SK-N-SH treated with all-trans-retinoic acid at 6 μM for 48 hours (cell line): ENCODE data around the gene ELMOD3.

Experiments
- ATAC-seq: fragments of 200-7000 bp; cut with Tn5 transposase; 3 replicates; pipeline ENCODE4 v1.9.1; 2020; ENCODE audit warnings: mild to moderate bottlenecking, moderate library complexity
- ARNTL ChIP-seq: fragments of 450-650 bp; formaldehyde crosslinking; IDR thresholded peaks from 2 replicates; pipeline ENCODE4 v1.5.0; 2020; ENCODE audit warnings: low read depth, mild to moderate bottlenecking, moderate library complexity, borderline replicate concordance
- BACH2 ChIP-seq: fragments of 250-450 bp; sonication (Bioruptor Pico); IDR thresholded peaks from 2 replicates; pipeline ENCODE4 v1.9.0; 2021; ENCODE audit warnings: mild to moderate bottlenecking, borderline replicate concordance
- CREB5 ChIP-seq: fragments of 250-450 bp; sonication (Bioruptor Pico); IDR thresholded peaks from 2 replicates; pipeline ENCODE4 v1.5.1; 2020; ENCODE audit warnings: low read depth, mild to moderate bottlenecking, moderate library complexity
- CSDC2 ChIP-seq: fragments of 250-450 bp; sonication (Bioruptor Pico); IDR thresholded peaks from 2 replicates; pipeline ENCODE4 v1.5.0; 2020; ENCODE audit warnings: mild to moderate bottlenecking, moderate library complexity
- CSRNP3 ChIP-seq: fragments of 250-450 bp; sonication (Bioruptor Pico); IDR thresholded peaks from 2 replicates; pipeline ENCODE4 v1.5.1; 2021; ENCODE audit warnings: mild to moderate bottlenecking, moderate library complexity
- ESRRG ChIP-seq: fragments of 250-450 bp; sonication (Bioruptor Pico); IDR thresholded peaks from 2 replicates; pipeline ENCODE4 v1.6.1; 2021; ENCODE audit warnings: mild to moderate bottlenecking
- GLIS3 ChIP-seq: fragments of 250-450 bp; sonication (Bioruptor Pico); IDR thresholded peaks from 2 replicates; pipeline ENCODE4 v1.5.0; 2020; ENCODE audit warnings: mild to moderate bottlenecking, moderate library complexity
- ISL1 ChIP-seq: fragments of 250-450 bp; sonication (Bioruptor Pico); IDR thresholded peaks from 2 replicates; pipeline ENCODE4 v2.1.2; 2022; ENCODE audit warnings: mild to moderate bottlenecking, moderate library complexity
- OSR1 ChIP-seq: fragments of 250-450 bp; sonication (Bioruptor Pico); IDR thresholded peaks from 2 replicates; pipeline ENCODE4 v1.8.0; 2022; ENCODE audit warnings: moderate library complexity, mild to moderate bottlenecking, inconsistent platforms
- PATZ1 ChIP-seq: fragments of 250-450 bp; sonication (Bioruptor Pico); IDR thresholded peaks from 2 replicates; pipeline ENCODE4 v1.8.0; 2020; ENCODE audit warnings: mild to moderate bottlenecking, moderate library complexity, borderline replicate concordance
- POU6F1 ChIP-seq: fragments of 250-450 bp; sonication (Bioruptor Pico); IDR thresholded peaks from 2 replicates; pipeline ENCODE4 v1.8.0; 2021; ENCODE audit warnings: low read depth, mild to moderate bottlenecking, moderate library complexity, borderline replicate concordance
- RARB ChIP-seq: fragments of 250-450 bp; sonication (Bioruptor Pico); IDR thresholded peaks from 2 replicates; pipeline ENCODE4 v1.8.0; 2021; ENCODE audit warnings: mild to moderate bottlenecking, moderate library complexity
- SNAI2 ChIP-seq: fragments of 250-450 bp; sonication (Bioruptor Pico); IDR thresholded peaks from 2 replicates; pipeline ENCODE4 v1.5.0; 2020; ENCODE audit warnings: mild to moderate bottlenecking, moderate library complexity
- TCF4 ChIP-seq: fragments of 250-450 bp; sonication (Bioruptor Pico); IDR thresholded peaks from 2 replicates; pipeline ENCODE4 v1.8.0; 2021; ENCODE audit warnings: mild to moderate bottlenecking, moderate library complexity, borderline replicate concordance
- TOX ChIP-seq: fragments of 250-450 bp; sonication (Bioruptor Pico); IDR thresholded peaks from 2 replicates; pipeline ENCODE4 v1.8.0; 2021; ENCODE audit warnings: mild to moderate bottlenecking, moderate library complexity, borderline replicate concordance
- ZC3H10 ChIP-seq: fragments of 250-450 bp; sonication (Bioruptor Pico); IDR thresholded peaks from 2 replicates; pipeline ENCODE4 v1.5.1; 2021; ENCODE audit warnings: mild to moderate bottlenecking, moderate library complexity
- ZFP3 ChIP-seq: fragments of 250-450 bp; sonication (Bioruptor Pico); IDR thresholded peaks from 2 replicates; pipeline ENCODE4 v1.5.0; 2020; ENCODE audit warnings: mild to moderate bottlenecking, moderate library complexity
- ZFP30 ChIP-seq: fragments of 450-650 bp; formaldehyde crosslinking; IDR thresholded peaks from 2 replicates; pipeline ENCODE4 v1.5.0; 2022; ENCODE audit warnings: mild to moderate bottlenecking, moderate library complexity
- ZNF565 ChIP-seq: fragments of 450-650 bp; formaldehyde crosslinking; conservative IDR thresholded peaks from 2 replicates; pipeline ENCODE4 v1.5.0; 2020; ENCODE audit warnings: low read depth, mild to moderate bottlenecking, moderate library complexity
- ZNF8 ChIP-seq: fragments of 450-650 bp; formaldehyde crosslinking; IDR thresholded peaks from 2 replicates; pipeline ENCODE4 v1.5.0; 2020; ENCODE audit warnings: mild to moderate bottlenecking, moderate library complexity

Gene ELMOD3

GRCh38 chr2:85341269-85342029 is 13.1 kb upstream of the ELMOD3 start:
- no peak for ATAC-seq

GRCh38 chr2:85342156-85342555 is 12.4 kb upstream of the ELMOD3 start:
- no peak for TF ChIP-seq TOX (CRISPR knock-in tag)
- no peak for TF ChIP-seq ZFP30 (CRISPR knock-in tag)
- TF ChIP-seq ZC3H10 (CRISPR knock-in tag) = no peak
- no peak for TF ChIP-seq OSR1 (CRISPR knock-in tag)
- no peak for TF ChIP-seq BACH2 (CRISPR knock-in tag)
- TF ChIP-seq RARB (CRISPR knock-in tag) = no peak
- no peak for TF ChIP-seq ZNF8 (CRISPR knock-in tag)
- TF ChIP-seq POU6F1 (CRISPR knock-in tag) = no peak
- no peak for TF ChIP-seq ISL1 (CRISPR knock-in tag)
- TF ChIP-seq ESRRG (CRISPR knock-in tag) = no peak
- TF ChIP-seq ARNTL = no peak
- TF ChIP-seq CSRNP3 (CRISPR knock-in tag) = no peak
- TF ChIP-seq GLIS3 (CRISPR knock-in tag) = no peak
- no peak for ATAC-seq

More at GRCh38 chr2:85341269-85342029, 13.1 kb upstream of the ELMOD3 start:
- TF ChIP-seq ESRRG (CRISPR knock-in tag) = no peak
- TF ChIP-seq BACH2 (CRISPR knock-in tag) = no peak
- no peak for TF ChIP-seq POU6F1 (CRISPR knock-in tag)
- TF ChIP-seq RARB (CRISPR knock-in tag) = no peak
- no peak for TF ChIP-seq ZNF565
- no peak for TF ChIP-seq CREB5 (CRISPR knock-in tag)
- TF ChIP-seq PATZ1 (CRISPR knock-in tag) = no peak
- no peak for TF ChIP-seq GLIS3 (CRISPR knock-in tag)
- TF ChIP-seq TCF4 (CRISPR knock-in tag) = no peak
- TF ChIP-seq ZFP3 (CRISPR knock-in tag) = no peak
- TF ChIP-seq TOX (CRISPR knock-in tag) = no peak
- no peak for TF ChIP-seq ZNF8 (CRISPR knock-in tag)
- no peak for TF ChIP-seq CSRNP3 (CRISPR knock-in tag)
- TF ChIP-seq OSR1 (CRISPR knock-in tag) = no peak
- TF ChIP-seq ZFP30 (CRISPR knock-in tag) = no peak
- TF ChIP-seq ARNTL = no peak
- TF ChIP-seq CSDC2 = no peak
- TF ChIP-seq SNAI2 = no peak

GRCh38 chr2:85343207-85343895 is 11.2 kb upstream of the ELMOD3 start:
- ATAC-seq = peak; percentile 12; the same call in 1 of the 3 replicates
